Measurements from ENCODE around the gene PKN3. TPM values are rescaled to one million over a fixed set of nuclear protein-coding genes. Genes with fewer than 3 reads are reported as not detected.

PKN3 gene
- total and polyA plus RNA-seq, 2 of the 13 experiments (the other 11 are each of a cell fraction or from before 2014, with no cell fraction given) = 10.5 to 13.2 TPM

DNA sequence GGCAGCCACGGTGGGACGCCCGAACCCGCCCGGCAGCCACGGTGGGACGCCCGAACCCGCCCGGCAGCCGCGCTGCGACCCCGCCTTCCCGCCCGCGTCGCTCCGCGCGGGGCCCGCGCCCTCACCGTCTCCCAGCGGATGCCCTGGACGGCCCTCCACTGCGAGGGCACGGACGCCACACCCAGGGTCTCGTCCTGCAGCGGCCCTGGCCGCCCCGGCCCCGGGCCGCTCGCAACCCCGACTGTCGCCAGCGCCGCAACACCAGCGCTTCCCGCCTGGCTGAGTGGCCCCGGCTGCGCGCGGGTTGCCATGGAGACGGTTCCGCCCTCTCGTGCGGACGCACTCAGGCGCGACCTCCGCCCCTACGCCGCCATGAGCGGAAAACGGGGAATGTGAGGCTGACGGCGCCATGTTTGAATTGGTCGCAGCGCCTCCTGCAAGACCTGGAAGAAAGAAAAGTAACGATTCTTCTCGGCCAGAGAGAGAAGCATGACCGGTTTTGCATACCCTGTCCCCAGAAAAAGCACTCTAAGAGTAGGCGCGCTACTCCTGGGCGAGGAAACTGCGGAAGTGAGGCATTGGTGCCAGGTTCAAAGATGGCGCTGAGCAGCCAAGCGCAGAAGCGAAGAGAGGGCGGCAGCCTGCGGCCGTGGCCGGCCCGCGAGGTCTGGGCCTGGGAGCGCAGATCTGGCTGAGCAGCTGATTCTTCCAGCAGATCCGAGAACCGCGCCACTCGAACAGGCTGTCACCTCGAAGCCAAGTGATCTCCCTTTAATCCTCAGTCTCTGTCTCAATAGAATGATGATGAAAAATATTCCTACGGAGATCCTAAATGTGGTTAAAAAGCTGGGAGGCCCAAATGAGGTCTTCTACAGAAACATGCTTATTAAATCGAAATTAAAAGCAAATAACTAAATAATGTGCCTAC, 45.6 kb upstream of the PKN3 start, which contains the start of gene DYNC2I2 (continued):
- peak; percentile 86 for TF ChIP-seq EHMT2 (IDR thresholded peaks at IDR 0.05; ENCODE audit: borderline replicate concordance, low read depth, low read length)
- no peak for TF ChIP-seq SMARCC2 (IDR thresholded peaks at IDR 0.05)
- no peak for TF ChIP-seq HNRNPH1 (optimal IDR thresholded peaks at IDR 0.05; ENCODE audit: low read depth, low read length)
- TF ChIP-seq MYNN (CRISPR knock-in tag; IDR thresholded peaks at IDR 0.05; ENCODE audit: low read depth) = peak; percentile 89
- no peak for TF ChIP-seq FOXO4 (CRISPR knock-in tag; conservative IDR thresholded peaks at IDR 0.05)
- TF ChIP-seq STAG1 (CRISPR knock-in tag; IDR thresholded peaks at IDR 0.05) = no peak
- TF ChIP-seq NRL (CRISPR knock-in tag; IDR thresholded peaks at IDR 0.05; ENCODE audit: borderline replicate concordance) = peak; percentile 89; the same call in 1 of the 2 replicates
- no peak for TF ChIP-seq ZNF225 (CRISPR knock-in tag; IDR thresholded peaks at IDR 0.05)
- 0 out of 2 replicates have a peak, but pooled peaks have one; percentile 34 for TF ChIP-seq ZNF780A (CRISPR knock-in tag; IDR thresholded peaks at IDR 0.05)
- TF ChIP-seq ZSCAN25 (CRISPR knock-in tag; IDR thresholded peaks at IDR 0.05) = peak; percentile 59
- peak; percentile 99 for TF ChIP-seq GMEB1 (CRISPR knock-in tag; IDR thresholded peaks at IDR 0.05; ENCODE audit: borderline replicate concordance)
- peak; percentile 70; the same call in 1 of the 2 replicates for TF ChIP-seq ZNF670 (CRISPR knock-in tag; IDR thresholded peaks at IDR 0.05; ENCODE audit: borderline replicate concordance)
- TF ChIP-seq, protein P1, sequence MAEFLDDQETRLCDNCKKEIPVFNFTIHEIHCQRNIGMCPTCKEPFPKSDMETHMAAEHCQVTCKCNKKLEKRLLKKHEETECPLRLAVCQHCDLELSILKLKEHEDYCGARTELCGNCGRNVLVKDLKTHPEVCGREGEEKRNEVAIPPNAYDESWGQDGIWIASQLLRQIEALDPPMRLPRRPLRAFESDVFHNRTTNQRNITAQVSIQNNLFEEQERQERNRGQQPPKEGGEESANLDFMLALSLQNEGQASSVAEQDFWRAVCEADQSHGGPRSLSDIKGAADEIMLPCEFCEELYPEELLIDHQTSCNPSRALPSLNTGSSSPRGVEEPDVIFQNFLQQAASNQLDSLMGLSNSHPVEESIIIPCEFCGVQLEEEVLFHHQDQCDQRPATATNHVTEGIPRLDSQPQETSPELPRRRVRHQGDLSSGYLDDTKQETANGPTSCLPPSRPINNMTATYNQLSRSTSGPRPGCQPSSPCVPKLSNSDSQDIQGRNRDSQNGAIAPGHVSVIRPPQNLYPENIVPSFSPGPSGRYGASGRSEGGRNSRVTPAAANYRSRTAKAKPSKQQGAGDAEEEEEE (CRISPR knock-in tag; IDR thresholded peaks at IDR 0.05; ENCODE audit: borderline replicate concordance) = no peak
- TF ChIP-seq ZBTB20 (CRISPR knock-in tag; IDR thresholded peaks at IDR 0.05; ENCODE audit: borderline replicate concordance, low read depth) = peak; percentile 36; the same call in 1 of the 2 replicates
- TF ChIP-seq HMG20B (CRISPR knock-in tag; conservative IDR thresholded peaks at IDR 0.05) = no peak; the same call in 1 of the 2 replicates
- peak; percentile 95 for TF ChIP-seq ZFY (CRISPR knock-in tag; IDR thresholded peaks at IDR 0.05)
- TF ChIP-seq ZFP62 (CRISPR knock-in tag; IDR thresholded peaks at IDR 0.05) = no peak
- peak; percentile 47 for TF ChIP-seq PPARG (CRISPR knock-in tag; conservative IDR thresholded peaks at IDR 0.05)
- TF ChIP-seq ZNF333 (CRISPR knock-in tag; IDR thresholded peaks at IDR 0.05; ENCODE audit: borderline replicate concordance) = no peak
- peak; percentile 78; the same call in 1 of the 2 replicates for TF ChIP-seq ZBED4 (CRISPR knock-in tag; IDR thresholded peaks at IDR 0.05; ENCODE audit: borderline replicate concordance)
